K562 (cell line): ENCODE results near the gene ZP3. TPM values are rescaled to one million over a fixed set of nuclear protein-coding genes. Genes with fewer than 3 reads are reported as not detected.
A peak's percentile ranks its signal among the peaks of the same experiment; 100 is the strongest.

ENCODE experiments used
- ATAC-seq: fragments of 200-7000 bp; cut with Tn5 transposase; 3 replicates; pipeline ENCODE4 v1.9.1; 2020; ENCODE audit warnings: moderate library complexity
- BruUV-seq: library from RNA; stranded (reverse); fragments of 400-500 nt; replicated peaks from 2 replicates; lab custom pipeline; 2021; lab: Mats Ljungman, UMichigan
- CTCF ChIA-PET: fragments of 300-600 bp; formaldehyde crosslinking; extraction: SDS; loops from one replicate; lab custom pipeline; 2021; ENCODE audit warnings: low intra/inter-chr PET ratio; lab: Yijun Ruan, JAX
- POLR2A ChIA-PET: fragments of 300-600, 350-650 bp; sonication (Branson Sonifier 250); formaldehyde crosslinking; extraction: SDS; loops from one replicate; lab custom pipeline; 2021; ENCODE audit warnings: antibody characterized with exemption, inconsistent platforms; lab: Yijun Ruan, JAX
- DNase-seq, 4 experiments: peaks; one replicate each; pipeline versions ENCODE4 v3.0.0 to v3.0.0-alpha.2; 2011 to 2018; ENCODE audit warnings: low spot score in 3 of 4, mixed read lengths in 3 of 4; ENCODE audit errors: extremely low read depth in 1 of 4
- FAIRE-seq: peaks from 2 replicates; lab custom pipeline; 2011; peaks lifted over from hg19 to GRCh38; lab: Jason Lieb, UNC
- H2AFZ ChIP-seq: 2 replicates; pipeline ENCODE4 v1.6.0; 2011; ENCODE audit warnings: low read depth, low read length, control low read depth, inconsistent platforms
- H3K27ac ChIP-seq: fragments of 200-600 bp; 3 replicates; pipeline ENCODE4 v1.8.0; 2011; ENCODE audit warnings: low read depth, mild to moderate bottlenecking, control low read depth, inconsistent platforms, low read length, moderate library complexity, mixed read lengths; ENCODE audit errors: extremely low read depth
- H3K27me3 ChIP-seq, 2 experiments: fragments of 300-600 bp in 1 of 2; 2 replicates in 1 of 2; 3 replicates in 1 of 2; pipeline versions ENCODE4 v1.6.0 to v1.8.0; 2011; ENCODE audit warnings: inconsistent platforms in 2 of 2, low read length in 2 of 2, mild to moderate bottlenecking in 1 of 2, mixed read lengths in 1 of 2, moderate library complexity in 1 of 2; ENCODE audit not compliant: control insufficient read depth in 2 of 2, insufficient read depth in 2 of 2
- H3K36me3 ChIP-seq: fragments of 300-600 bp; 3 replicates; pipeline ENCODE4 v1.8.0; 2011; ENCODE audit warnings: mild to moderate bottlenecking, low read length, inconsistent platforms; ENCODE audit not compliant: control insufficient read depth, insufficient read depth
- H3K4me1 ChIP-seq, 2 experiments: fragments of 200-600 bp in 1 of 2; replicated peaks in 1 of 2; 2 replicates in 1 of 2; 3 replicates in 1 of 2; pipeline versions ENCODE4 v1.5.1 to v1.8.0; 2011; ENCODE audit warnings: inconsistent platforms in 2 of 2, low read length in 2 of 2, mild to moderate bottlenecking in 1 of 2, mixed read lengths in 1 of 2, moderate library complexity in 1 of 2; ENCODE audit not compliant: control insufficient read depth in 2 of 2, insufficient read depth in 2 of 2
- H3K4me2 ChIP-seq: 2 replicates; pipeline ENCODE4 v1.6.1; 2011; ENCODE audit warnings: low read length, control low read depth, inconsistent platforms, mixed read lengths; ENCODE audit not compliant: insufficient read depth
- H3K4me3 ChIP-seq: fragments of 200-600 bp; sonication (generic), shearing (Covaris generic); 2 replicates; pipeline ENCODE4 v1.5.1; 2016; ENCODE audit warnings: control low read depth, inconsistent platforms
- H3K79me2 ChIP-seq: fragments of 200-600 bp; 3 replicates; pipeline ENCODE4 v1.8.0; 2011; ENCODE audit warnings: low read length, inconsistent platforms; ENCODE audit not compliant: control insufficient read depth, insufficient read depth
- H3K9ac ChIP-seq, 2 experiments: 2 replicates each; pipeline versions ENCODE4 v1.6.0 to v1.6.1; 2011; ENCODE audit warnings: low read depth in 2 of 2, low read length in 2 of 2, control low read depth in 1 of 2, inconsistent platforms in 1 of 2, mild to moderate bottlenecking in 1 of 2, mixed read lengths in 1 of 2; ENCODE audit not compliant: insufficient read depth in 1 of 2
- H3K9me1 ChIP-seq: one replicate; pipeline ENCODE4 v1.6.0; 2011; ENCODE audit warnings: inconsistent platforms, mild to moderate bottlenecking, low read length, moderate library complexity; ENCODE audit not compliant: control insufficient read depth, insufficient read depth
- H3K9me3 ChIP-seq: replicated peaks from 2 replicates; pipeline ENCODE4 v1.5.1; 2011; ENCODE audit warnings: low read depth, low read length, inconsistent platforms; ENCODE audit not compliant: control insufficient read depth, insufficient read depth
- H4K20me1 ChIP-seq: replicated peaks from 2 replicates; pipeline ENCODE4 v1.6.1; 2011; ENCODE audit warnings: low read length, inconsistent platforms, mixed read lengths; ENCODE audit not compliant: control insufficient read depth, insufficient read depth
- FIP1L1 ChIP-seq: fragments of 200-400 bp; formaldehyde crosslinking; IDR thresholded peaks from 2 replicates; pipeline ENCODE4 v1.6.1; 2018; ENCODE audit warnings: mild to moderate bottlenecking, low read depth, low read length; ENCODE audit not compliant: poor library complexity, severe bottlenecking
- HBP1 ChIP-seq: fragments of 450-650 bp; formaldehyde crosslinking; IDR thresholded peaks from 2 replicates; pipeline ENCODE4 v1.4.0; 2022; ENCODE audit warnings: missing genetic modification characterization
- HNRNPH1 ChIP-seq: fragments of 200-400 bp; formaldehyde crosslinking; optimal IDR thresholded peaks from 2 replicates; pipeline ENCODE3; 2017; ENCODE audit warnings: low read depth, mild to moderate bottlenecking, low read length, moderate library complexity
- KDM4B ChIP-seq, 2 experiments: fragments of 450-650 bp in 1 of 2; sonication (generic) in 1 of 2; IDR thresholded peaks; 2 replicates each; pipeline ENCODE4 v1.6.1; 2016 to 2017; ENCODE audit warnings: borderline replicate concordance in 2 of 2, antibody characterized with exemption in 1 of 2, low read depth in 1 of 2, mild to moderate bottlenecking in 1 of 2
- RBFOX2 ChIP-seq: fragments of 200-400 bp; formaldehyde crosslinking; IDR thresholded peaks from 2 replicates; pipeline ENCODE4 v1.6.1; 2017; ENCODE audit warnings: low read depth, mild to moderate bottlenecking, low read length, moderate library complexity
- RBM39 ChIP-seq: fragments of 200-400 bp; formaldehyde crosslinking; optimal IDR thresholded peaks from 2 replicates; pipeline ENCODE3; 2018; ENCODE audit warnings: low read depth, low read length
- SMARCA5 ChIP-seq: fragments of 450-650 bp; IDR thresholded peaks from 2 replicates; pipeline ENCODE4 v1.6.1; 2016
- WGBS: fragments of 100-300 bp; shearing (Covaris generic); methylation state at CpG from one replicate; pipeline ENCODE4 v1.1.6; 2016; ENCODE audit warnings: low coverage, mixed read lengths; ENCODE audit not compliant: insufficient coverage; ENCODE audit errors: missing lambda C conversion rate; 5-methylcytosine and 5-hydroxymethylcytosine counted together
- in situ Hi-C: fragments of 300-500 bp; cut with MboI; formaldehyde crosslinking; loops from 4 replicates; pipeline ENCODE4 v1.15.0; 2018; ENCODE audit warnings: inconsistent platforms, mixed read lengths
- intact Hi-C: fragments of 100-400 bp; cut with micrococcal nuclease; formaldehyde crosslinking; loops from 2 replicates; pipeline ENCODE4 v1.14.2; 2022
- polyA plus RNA-seq, 8 experiments: library from polyadenylated mRNA; depleted of rRNA in 4 of 8; stranded (reverse) in 5 of 8; unstranded in 3 of 8; fragments of >200 nt; fragmentation: Nextera tagmentation in 2 of 8; fragmentation: Illumina TruSeq in 1 of 8; extraction: Ambion mirVana in 2 of 8; extraction: Trizol in 1 of 8; gene quantifications; 2 replicates each; pipeline versions ENCODE4 v1.2.1 to v1.2.3, GENCODE V29; 2011 to 2014; ENCODE audit warnings: inconsistent platforms in 1 of 8, missing spikeins in 1 of 8
- total RNA-seq, 7 experiments: library from RNA; depleted of rRNA in 6 of 7; stranded (reverse); fragments of >200 nt in 6 of 7; fragmentation: Illumina TruSeq in 2 of 7; extraction: Trizol in 2 of 7; gene quantifications; 2 replicates each; pipeline versions ENCODE4 v1.2.1 to v1.2.3, GENCODE V29; 2011 to 2021; ENCODE audit warnings: low replicate concordance in 1 of 7
- TF ChIP-seq, protein P1 (sequence below): IDR thresholded peaks from 2 replicates; pipeline ENCODE4 v1.6.1; 2011; ENCODE audit warnings: borderline replicate concordance, low read depth, mild to moderate bottlenecking, moderate library complexity, low read length; ENCODE audit not compliant: insufficient read depth, poor library complexity, severe bottlenecking
- TF ChIP-seq, protein P2 (sequence below): fragments of 250-450 bp; sonication (Bioruptor Pico); IDR thresholded peaks from 2 replicates; pipeline ENCODE4 v1.5.0; 2021; ENCODE audit warnings: mild to moderate bottlenecking, borderline replicate concordance

ZP3 gene
- total and polyA plus RNA-seq, 9 of the 15 experiments (the other 6 are each of a cell fraction or from before 2014, with no cell fraction given), result 1.4 to 3.8 (median 2.4) TPM

DNA sequence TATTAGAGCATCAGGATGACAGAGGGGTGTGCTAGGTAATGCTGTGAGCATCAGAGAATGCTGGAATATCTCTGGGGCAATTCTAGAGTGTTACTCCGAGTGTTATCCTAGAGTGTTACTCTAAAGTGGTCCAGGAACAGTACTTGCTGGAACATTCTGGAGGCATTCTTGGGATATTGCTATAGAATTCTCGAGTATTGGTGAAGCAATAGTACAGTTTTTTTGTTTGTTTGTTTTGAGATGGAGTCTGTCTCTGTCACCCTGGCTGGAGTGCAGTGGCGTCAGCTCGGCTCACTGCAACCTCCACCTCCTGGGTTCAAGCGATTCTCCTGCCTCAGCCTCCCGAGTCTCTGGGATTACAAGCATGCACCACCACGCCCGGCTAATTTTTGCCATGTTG lies 27.9 kb upstream of the ZP3 start (continued):
- TF ChIP-seq HBP1 (CRISPR knock-in tag), result no peak

- intact Hi-C loops, result no loop called here
- ATAC-seq (peak; percentile 85), DNase-seq (peak; percentile 98 to 100 (median 98)), FAIRE-seq (peak; percentile 87)
- Histone ChIP-seq H3K27me3 (no peaks in the 10 kb centered on the region), H3K79me2 (peaks cover 17% of the 10 kb centered on the region), H3K9me1 (no peaks in the 10 kb centered on the region), H3K4me1 (peaks cover 34 to 58% of the 10 kb centered on the region in 2 experiments), H2AFZ (peak overlapping the region; percentile 94), H3K27ac (peak overlapping the region; percentile 73), H3K4me3 (peak overlapping the region; percentile 47), H3K4me2 (peak overlapping the region; percentile 95), H3K9me3 (no peaks in the 10 kb centered on the region), H4K20me1 (no peaks in the 10 kb centered on the region), H3K9ac (peak overlapping the region; percentile 74 to 98), H3K36me3 (peaks cover 3% of the 10 kb centered on the region; the same call in 1 of the 3 replicates)
- 6% methylated on average over 42 of the region's 45 CpGs for WGBS
- POLR2A ChIA-PET, result interaction anchor here (0.8 to 1.6 kb wide), 5 partner anchors 16 to 40 kb away, joined by 3 to 5 read pairs (median 3); no protein-coding TSS in a partner anchor
- CTCF ChIA-PET, result no interaction called here
- BruUV-seq, result TSS peak; percentile 56
- in situ Hi-C loops, result no loop called here
- TF ChIP-seq RBM39 (peak; percentile 34), SMARCA5 (peak; percentile 97), RBFOX2 (peak; percentile 95), HNRNPH1 (no peak), FIP1L1 (peak; percentile 88), KDM4B (IDR thresholded peaks at IDR 0.05; ENCODE audit: borderline replicate concordance in 2 of 2, low read depth in 1 of 2) (no peak)
- TF ChIP-seq, protein P1, sequence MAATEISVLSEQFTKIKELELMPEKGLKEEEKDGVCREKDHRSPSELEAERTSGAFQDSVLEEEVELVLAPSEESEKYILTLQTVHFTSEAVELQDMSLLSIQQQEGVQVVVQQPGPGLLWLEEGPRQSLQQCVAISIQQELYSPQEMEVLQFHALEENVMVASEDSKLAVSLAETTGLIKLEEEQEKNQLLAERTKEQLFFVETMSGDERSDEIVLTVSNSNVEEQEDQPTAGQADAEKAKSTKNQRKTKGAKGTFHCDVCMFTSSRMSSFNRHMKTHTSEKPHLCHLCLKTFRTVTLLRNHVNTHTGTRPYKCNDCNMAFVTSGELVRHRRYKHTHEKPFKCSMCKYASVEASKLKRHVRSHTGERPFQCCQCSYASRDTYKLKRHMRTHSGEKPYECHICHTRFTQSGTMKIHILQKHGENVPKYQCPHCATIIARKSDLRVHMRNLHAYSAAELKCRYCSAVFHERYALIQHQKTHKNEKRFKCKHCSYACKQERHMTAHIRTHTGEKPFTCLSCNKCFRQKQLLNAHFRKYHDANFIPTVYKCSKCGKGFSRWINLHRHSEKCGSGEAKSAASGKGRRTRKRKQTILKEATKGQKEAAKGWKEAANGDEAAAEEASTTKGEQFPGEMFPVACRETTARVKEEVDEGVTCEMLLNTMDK, result no peak
- TF ChIP-seq, protein P2, sequence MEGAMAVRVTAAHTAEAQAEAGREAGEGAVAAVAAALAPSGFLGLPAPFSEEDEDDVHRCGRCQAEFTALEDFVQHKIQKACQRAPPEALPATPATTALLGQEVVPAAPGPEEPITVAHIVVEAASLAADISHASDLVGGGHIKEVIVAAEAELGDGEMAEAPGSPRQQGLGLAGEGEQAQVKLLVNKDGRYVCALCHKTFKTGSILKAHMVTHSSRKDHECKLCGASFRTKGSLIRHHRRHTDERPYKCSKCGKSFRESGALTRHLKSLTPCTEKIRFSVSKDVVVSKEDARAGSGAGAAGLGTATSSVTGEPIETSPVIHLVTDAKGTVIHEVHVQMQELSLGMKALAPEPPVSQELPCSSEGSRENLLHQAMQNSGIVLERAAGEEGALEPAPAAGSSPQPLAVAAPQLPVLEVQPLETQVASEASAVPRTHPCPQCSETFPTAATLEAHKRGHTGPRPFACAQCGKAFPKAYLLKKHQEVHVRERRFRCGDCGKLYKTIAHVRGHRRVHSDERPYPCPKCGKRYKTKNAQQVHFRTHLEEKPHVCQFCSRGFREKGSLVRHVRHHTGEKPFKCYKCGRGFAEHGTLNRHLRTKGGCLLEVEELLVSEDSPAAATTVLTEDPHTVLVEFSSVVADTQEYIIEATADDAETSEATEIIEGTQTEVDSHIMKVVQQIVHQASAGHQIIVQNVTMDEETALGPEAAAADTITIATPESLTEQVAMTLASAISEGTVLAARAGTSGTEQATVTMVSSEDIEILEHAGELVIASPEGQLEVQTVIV (CRISPR knock-in tag), result no peak
Measured at GRCh38 chr7:76397409-76398183, 27.2 kb upstream of the ZP3 start.
